GM18858 (cell line): ENCODE data around the gene UBD.

ENCODE experiments used
- ATAC-seq: cut with Tn5 transposase; IDR thresholded peaks from one replicate; pipeline ENCODE4 v1.9.1; 2021; ENCODE audit not compliant: unreplicated experiment

Gene UBD

GRCh38 chr6:29559524-29560287, at the start of gene UBD:
TSS of gene UBD (minus strand) at chr6:29559732. CDS start at chr6:29559701, 31 bp downstream.
- no peak for ATAC-seq

- ATAC-seq = no peak
These were observed 48.6 kb upstream of the UBD start for GRCh38 chr6:29608131-29608530.

- ATAC-seq = no peak
These were observed 44.4 kb upstream of the UBD start for GRCh38 chr6:29603930-29604329.

- no peak for ATAC-seq
These were observed 43.9 kb upstream of the UBD start for GRCh38 chr6:29603456-29603855.

GRCh38 chr6:29602564-29603361, 43.2 kb upstream of the UBD start:
- ATAC-seq = no peak

- no peak for ATAC-seq
These were observed 38.7 kb upstream of the UBD start for GRCh38 chr6:29598172-29598747.

- ATAC-seq = no peak
These were observed 37.7 kb upstream of the UBD start for GRCh38 chr6:29597184-29597583.

- no peak for ATAC-seq
These were observed 36.9 kb upstream of the UBD start for GRCh38 chr6:29596381-29596900.

- ATAC-seq = no peak
These were observed 33.8 kb upstream of the UBD start for GRCh38 chr6:29593199-29593855.

GRCh38 chr6:29591677-29592076, 32.1 kb upstream of the UBD start:
- no peak for ATAC-seq

- no peak for ATAC-seq
These were observed 30.8 kb upstream of the UBD start for GRCh38 chr6:29590218-29590808.

- no peak for ATAC-seq
These were observed 30.0 kb upstream of the UBD start for GRCh38 chr6:29589423-29590048.

GRCh38 chr6:29584821-29585220, 25.3 kb upstream of the UBD start, which contains the start of gene OR2H2:
TSS of gene OR2H2 (plus strand) at chr6:29585121. CDS start at chr6:29587945, 2,824 bp downstream.
- ATAC-seq = no peak

- no peak for ATAC-seq
These were observed 18.0 kb upstream of the UBD start for GRCh38 chr6:29577544-29577943.

- no peak for ATAC-seq
These were observed 16.5 kb upstream of the UBD start for GRCh38 chr6:29576056-29576455.

GRCh38 chr6:29567991-29568390, 8.5 kb upstream of the UBD start:
- ATAC-seq = no peak

- ATAC-seq = no peak
These were observed 8.0 kb upstream of the UBD start for GRCh38 chr6:29567541-29567940.

GRCh38 chr6:29566856-29567255, 7.3 kb upstream of the UBD start:
- no peak for ATAC-seq

GRCh38 chr6:29564875-29565274, 5.3 kb upstream of the UBD start:
- no peak for ATAC-seq

- ATAC-seq = no peak
These were observed 4.0 kb upstream of the UBD start for GRCh38 chr6:29563435-29563965.
